Measurements from ENCODE around the gene EXOC3L4. TPM values are rescaled to one million over a fixed set of nuclear protein-coding genes. Genes with fewer than 3 reads are reported as not detected.
"Not testable (repeated sequence)": the region's sequence is repeated elsewhere in the genome, so short reads cannot be mapped to it uniquely, and the experiment has no call there.

Gene EXOC3L4
- polyA plus RNA-seq, 2 of the 4 experiments (the other 2 are of a cell fraction): 1.5 to 4.3 TPM

GRCh38 chr14:103113303-103113702 lies 18.8 kb downstream of the EXOC3L4 start (continued):
- TF ChIP-seq, protein P1, sequence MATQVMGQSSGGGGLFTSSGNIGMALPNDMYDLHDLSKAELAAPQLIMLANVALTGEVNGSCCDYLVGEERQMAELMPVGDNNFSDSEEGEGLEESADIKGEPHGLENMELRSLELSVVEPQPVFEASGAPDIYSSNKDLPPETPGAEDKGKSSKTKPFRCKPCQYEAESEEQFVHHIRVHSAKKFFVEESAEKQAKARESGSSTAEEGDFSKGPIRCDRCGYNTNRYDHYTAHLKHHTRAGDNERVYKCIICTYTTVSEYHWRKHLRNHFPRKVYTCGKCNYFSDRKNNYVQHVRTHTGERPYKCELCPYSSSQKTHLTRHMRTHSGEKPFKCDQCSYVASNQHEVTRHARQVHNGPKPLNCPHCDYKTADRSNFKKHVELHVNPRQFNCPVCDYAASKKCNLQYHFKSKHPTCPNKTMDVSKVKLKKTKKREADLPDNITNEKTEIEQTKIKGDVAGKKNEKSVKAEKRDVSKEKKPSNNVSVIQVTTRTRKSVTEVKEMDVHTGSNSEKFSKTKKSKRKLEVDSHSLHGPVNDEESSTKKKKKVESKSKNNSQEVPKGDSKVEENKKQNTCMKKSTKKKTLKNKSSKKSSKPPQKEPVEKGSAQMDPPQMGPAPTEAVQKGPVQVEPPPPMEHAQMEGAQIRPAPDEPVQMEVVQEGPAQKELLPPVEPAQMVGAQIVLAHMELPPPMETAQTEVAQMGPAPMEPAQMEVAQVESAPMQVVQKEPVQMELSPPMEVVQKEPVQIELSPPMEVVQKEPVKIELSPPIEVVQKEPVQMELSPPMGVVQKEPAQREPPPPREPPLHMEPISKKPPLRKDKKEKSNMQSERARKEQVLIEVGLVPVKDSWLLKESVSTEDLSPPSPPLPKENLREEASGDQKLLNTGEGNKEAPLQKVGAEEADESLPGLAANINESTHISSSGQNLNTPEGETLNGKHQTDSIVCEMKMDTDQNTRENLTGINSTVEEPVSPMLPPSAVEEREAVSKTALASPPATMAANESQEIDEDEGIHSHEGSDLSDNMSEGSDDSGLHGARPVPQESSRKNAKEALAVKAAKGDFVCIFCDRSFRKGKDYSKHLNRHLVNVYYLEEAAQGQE (IDR thresholded peaks at IDR 0.05): no peak
- TF ChIP-seq FOSL2 (IDR thresholded peaks at IDR 0.05) (no peak), FOSL2 (CRISPR knock-in tag; IDR thresholded peaks at IDR 0.05) (no peak)

DNA sequence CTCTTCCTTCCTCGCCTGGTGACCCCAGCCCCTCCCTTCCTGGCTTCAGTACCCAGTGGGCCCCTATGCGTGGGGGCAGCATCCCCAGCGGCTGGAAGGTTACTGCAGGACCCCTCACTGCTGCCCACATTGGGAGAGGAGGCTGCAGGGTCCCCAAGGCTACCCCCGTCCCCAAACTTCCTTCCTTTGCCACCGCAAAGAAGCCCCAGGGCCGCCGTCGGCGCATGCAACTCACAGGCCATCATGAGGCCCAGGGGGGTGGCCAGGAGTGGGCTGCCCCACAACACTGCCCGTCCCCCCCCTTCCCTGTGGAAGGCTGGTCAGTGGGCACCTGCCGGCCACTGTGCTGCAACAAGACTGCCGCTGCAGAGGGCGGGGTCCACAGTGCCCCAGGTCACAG lies 19.2 kb downstream of the EXOC3L4 start:
- ChIA-PET CTCF (interaction anchor here (1.3 kb wide), 1 partner anchor 9 kb away, joined by 7 read pairs; no protein-coding TSS in a partner anchor), POLR2A (no interaction called here)
- Histone ChIP-seq H3K9me3 (no peaks in the 10 kb centered on the region), H3K4me2 (no peak overlapping the region), H3K27ac (peak overlapping the region; percentile 86 to 98; a peak in 5 of 6 replicates), H3K4me3 (no peak overlapping the region), H3K4me1 (peaks cover 93% of the 10 kb centered on the region)
- ATAC-seq (no peak), FAIRE-seq (no peak), DNase-seq (ENCODE audit: low read depth in 1 of 2, low spot score in 1 of 2) (no peak)
- WGBS (ENCODE audit: missing lambda C conversion rate): 82% methylated on average over 11 of the region's 13 CpGs
- TF ChIP-seq CEBPB (IDR thresholded peaks at IDR 0.05) (no peak), CTCF (IDR thresholded peaks at IDR 0.05) (no peak), NR3C1 (IDR thresholded peaks at IDR 0.05) (no peak), CHD2 (IDR thresholded peaks at IDR 0.05; ENCODE audit: low read length, partially characterized antibody) (no peak), MAFK (IDR thresholded peaks at IDR 0.05; ENCODE audit: partially characterized antibody) (no peak), SMC3 (IDR thresholded peaks at IDR 0.05) (no peak), MYC (IDR thresholded peaks at IDR 0.05; ENCODE audit: borderline replicate concordance, low read length) (no peak), FOSL2 (IDR thresholded peaks at IDR 0.05) (no peak), FOSL2 (CRISPR knock-in tag; IDR thresholded peaks at IDR 0.05) (no peak)
- TF ChIP-seq, protein P1 (IDR thresholded peaks at IDR 0.05): no peak

- CTCF ChIA-PET: interaction anchor here (0.6 to 7.8 kb wide), 11 partner anchors 9 to 404 kb away, joined by 3 to 120 read pairs (median 3); partner anchors contain the start of gene TNFAIP2
- POLR2A ChIA-PET: interaction anchor here (0.6 kb wide), 1 partner anchor 221 kb away, joined by 3 read pairs; no protein-coding TSS in a partner anchor
- FAIRE-seq; H3K4me3 ChIP-seq; H3K9me3 ChIP-seq; ATAC-seq; DNase-seq (ENCODE audit: low read depth in 1 of 2, low spot score in 1 of 2): not testable (repeated sequence)
- Histone ChIP-seq H3K4me2 (peak overlapping the region; percentile 48; the same call in 2 of the 3 replicates), H3K27ac (peak overlapping the region; percentile 86 to 98; a peak in 5 of 6 replicates), H3K4me1 (peaks cover 92% of the 10 kb centered on the region)
- 73% methylated on average over 12 of the region's 12 CpGs for WGBS (ENCODE audit: missing lambda C conversion rate)
These were observed 20.7 kb downstream of the EXOC3L4 start for GRCh38 chr14:103115086-103115679.
